SK-N-SH treated with all-trans-retinoic acid at 6 μM for 48 hours (cell line): ENCODE results near the gene C1QTNF3.

Source experiments
- ARNTL ChIP-seq: fragments of 450-650 bp; formaldehyde crosslinking; IDR thresholded peaks from 2 replicates; pipeline ENCODE4 v1.5.0; 2020; ENCODE audit warnings: low read depth, mild to moderate bottlenecking, moderate library complexity, borderline replicate concordance
- CSDC2 ChIP-seq: fragments of 250-450 bp; sonication (Bioruptor Pico); IDR thresholded peaks from 2 replicates; pipeline ENCODE4 v1.5.0; 2020; ENCODE audit warnings: mild to moderate bottlenecking, moderate library complexity
- PATZ1 ChIP-seq: fragments of 250-450 bp; sonication (Bioruptor Pico); IDR thresholded peaks from 2 replicates; pipeline ENCODE4 v1.8.0; 2020; ENCODE audit warnings: mild to moderate bottlenecking, moderate library complexity, borderline replicate concordance
- TCF4 ChIP-seq: fragments of 250-450 bp; sonication (Bioruptor Pico); IDR thresholded peaks from 2 replicates; pipeline ENCODE4 v1.8.0; 2021; ENCODE audit warnings: mild to moderate bottlenecking, moderate library complexity, borderline replicate concordance
- TSHZ2 ChIP-seq: fragments of 250-450 bp; sonication (Bioruptor Pico); IDR thresholded peaks from 2 replicates; pipeline ENCODE4 v1.5.0; 2020; ENCODE audit warnings: mild to moderate bottlenecking, moderate library complexity
- TF ChIP-seq, protein P1 (sequence below): fragments of 250-450 bp; sonication (Bioruptor Pico); IDR thresholded peaks from 2 replicates; pipeline ENCODE4 v1.5.1; 2020; ENCODE audit warnings: low read depth, mild to moderate bottlenecking, moderate library complexity

GRCh38 chr5:34053571-34054399 lies 10.8 kb upstream of the C1QTNF3 start:
- TF ChIP-seq CSDC2: no peak
- TF ChIP-seq, protein P1, sequence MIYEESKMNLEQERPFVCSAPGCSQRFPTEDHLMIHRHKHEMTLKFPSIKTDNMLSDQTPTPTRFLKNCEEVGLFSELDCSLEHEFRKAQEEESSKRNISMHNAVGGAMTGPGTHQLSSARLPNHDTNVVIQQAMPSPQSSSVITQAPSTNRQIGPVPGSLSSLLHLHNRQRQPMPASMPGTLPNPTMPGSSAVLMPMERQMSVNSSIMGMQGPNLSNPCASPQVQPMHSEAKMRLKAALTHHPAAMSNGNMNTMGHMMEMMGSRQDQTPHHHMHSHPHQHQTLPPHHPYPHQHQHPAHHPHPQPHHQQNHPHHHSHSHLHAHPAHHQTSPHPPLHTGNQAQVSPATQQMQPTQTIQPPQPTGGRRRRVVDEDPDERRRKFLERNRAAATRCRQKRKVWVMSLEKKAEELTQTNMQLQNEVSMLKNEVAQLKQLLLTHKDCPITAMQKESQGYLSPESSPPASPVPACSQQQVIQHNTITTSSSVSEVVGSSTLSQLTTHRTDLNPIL: no peak
- TF ChIP-seq TSHZ2 (CRISPR knock-in tag): no peak
- no peak for TF ChIP-seq TCF4
- TF ChIP-seq ARNTL: no peak
- TF ChIP-seq PATZ1 (CRISPR knock-in tag): no peak
